DND-41 (cell line): ENCODE results near the gene PCDH12.

Experiments used
- ATAC-seq: fragments of 200-7000 bp; cut with Tn5 transposase; 3 replicates; pipeline ENCODE4 v1.9.1; 2021; ENCODE audit warnings: low read depth; ENCODE audit not compliant: insufficient read depth
- DNase-seq: peaks from one replicate; pipeline ENCODE4 v3.0.0-alpha.2; 2020
- H2AFZ ChIP-seq: 2 replicates; pipeline ENCODE4 v1.6.0; 2012; ENCODE audit warnings: low read depth, low read length
- H3K27ac ChIP-seq: 2 replicates; pipeline ENCODE4 v1.5.1; 2012; ENCODE audit warnings: low read length, inconsistent platforms
- H3K27me3 ChIP-seq: fragments of 200-600 bp; sonication (generic); 2 replicates; pipeline ENCODE4 v1.6.0; 2012; ENCODE audit warnings: low read length, mild to moderate bottlenecking, inconsistent platforms; ENCODE audit not compliant: insufficient read depth, poor library complexity
- H3K36me3 ChIP-seq: 2 replicates; pipeline ENCODE4 v1.5.1; 2012; ENCODE audit warnings: low read length, inconsistent platforms; ENCODE audit not compliant: insufficient read depth
- H3K4me1 ChIP-seq: 2 replicates; pipeline ENCODE4 v1.5.1; 2012; ENCODE audit warnings: mild to moderate bottlenecking, low read length; ENCODE audit not compliant: insufficient read depth
- H3K4me2 ChIP-seq: 2 replicates; pipeline ENCODE4 v1.6.0; 2012; ENCODE audit warnings: mild to moderate bottlenecking, moderate library complexity, low read length, inconsistent platforms; ENCODE audit not compliant: insufficient read depth
- H3K4me3 ChIP-seq, 2 experiments: fragments of 200-600 bp in 1 of 2; shearing (Covaris generic) in 1 of 2; 2 replicates each; pipeline ENCODE4 v1.5.1; 2012 to 2016; ENCODE audit warnings: inconsistent platforms in 2 of 2, low read length in 2 of 2, mild to moderate bottlenecking in 2 of 2, low read depth in 1 of 2, moderate library complexity in 1 of 2
- H3K79me2 ChIP-seq: 2 replicates; pipeline ENCODE4 v1.6.0; 2012; ENCODE audit warnings: low read length, inconsistent platforms; ENCODE audit not compliant: insufficient read depth
- H3K9ac ChIP-seq: 2 replicates; pipeline ENCODE4 v1.6.0; 2012; ENCODE audit warnings: low read depth, mild to moderate bottlenecking, inconsistent platforms, low read length, moderate library complexity
- H3K9me3 ChIP-seq: 2 replicates; pipeline ENCODE4 v1.5.1; 2012; ENCODE audit warnings: low read length, moderate library complexity, mild to moderate bottlenecking, inconsistent platforms; ENCODE audit not compliant: insufficient read depth, severe bottlenecking
- H4K20me1 ChIP-seq: 2 replicates; pipeline ENCODE4 v1.6.0; 2012; ENCODE audit warnings: low read length; ENCODE audit not compliant: insufficient read depth
- EZH2 ChIP-seq: IDR thresholded peaks from 3 replicates; pipeline ENCODE4 v1.6.1; 2012; ENCODE audit warnings: borderline replicate concordance, low read depth, mild to moderate bottlenecking, moderate library complexity, low read length, inconsistent platforms; ENCODE audit not compliant: severe bottlenecking
- TF ChIP-seq, protein P1 (sequence below): IDR thresholded peaks from 2 replicates; pipeline ENCODE4 v1.5.1; 2012; ENCODE audit warnings: borderline replicate concordance, low read length, moderate library complexity, mild to moderate bottlenecking; ENCODE audit not compliant: poor library complexity, severe bottlenecking; ENCODE audit errors: extremely low read depth

The PCDH12 gene

DNA sequence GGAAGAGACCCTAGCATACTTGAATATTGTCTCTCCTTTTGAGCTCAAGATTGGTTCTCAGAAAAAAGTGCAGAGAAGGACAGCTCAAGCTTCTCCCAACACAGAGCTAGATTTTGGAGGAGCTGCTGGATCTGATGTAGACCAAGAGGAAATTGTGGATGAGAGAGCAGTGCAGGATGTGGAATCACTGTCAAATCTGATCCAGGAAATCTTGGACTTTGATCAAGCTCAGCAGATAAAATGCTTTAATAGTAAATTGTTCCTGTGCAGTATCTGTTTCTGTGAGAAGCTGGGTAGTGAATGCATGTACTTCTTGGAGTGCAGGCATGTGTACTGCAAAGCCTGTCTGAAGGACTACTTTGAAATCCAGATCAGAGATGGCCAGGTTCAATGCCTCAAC, 20.4 kb upstream of the PCDH12 start:
- TF ChIP-seq, protein P1, sequence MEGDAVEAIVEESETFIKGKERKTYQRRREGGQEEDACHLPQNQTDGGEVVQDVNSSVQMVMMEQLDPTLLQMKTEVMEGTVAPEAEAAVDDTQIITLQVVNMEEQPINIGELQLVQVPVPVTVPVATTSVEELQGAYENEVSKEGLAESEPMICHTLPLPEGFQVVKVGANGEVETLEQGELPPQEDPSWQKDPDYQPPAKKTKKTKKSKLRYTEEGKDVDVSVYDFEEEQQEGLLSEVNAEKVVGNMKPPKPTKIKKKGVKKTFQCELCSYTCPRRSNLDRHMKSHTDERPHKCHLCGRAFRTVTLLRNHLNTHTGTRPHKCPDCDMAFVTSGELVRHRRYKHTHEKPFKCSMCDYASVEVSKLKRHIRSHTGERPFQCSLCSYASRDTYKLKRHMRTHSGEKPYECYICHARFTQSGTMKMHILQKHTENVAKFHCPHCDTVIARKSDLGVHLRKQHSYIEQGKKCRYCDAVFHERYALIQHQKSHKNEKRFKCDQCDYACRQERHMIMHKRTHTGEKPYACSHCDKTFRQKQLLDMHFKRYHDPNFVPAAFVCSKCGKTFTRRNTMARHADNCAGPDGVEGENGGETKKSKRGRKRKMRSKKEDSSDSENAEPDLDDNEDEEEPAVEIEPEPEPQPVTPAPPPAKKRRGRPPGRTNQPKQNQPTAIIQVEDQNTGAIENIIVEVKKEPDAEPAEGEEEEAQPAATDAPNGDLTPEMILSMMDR: no peak
- no peak for TF ChIP-seq EZH2
- no peaks in the 10 kb centered on the region for H3K4me1 ChIP-seq
- no peak overlapping the region for H3K27ac ChIP-seq
- no peak overlapping the region for H3K4me3 ChIP-seq
- no peak overlapping the region for H3K4me2 ChIP-seq
- H2AFZ ChIP-seq: no peak overlapping the region
- no peaks in the 10 kb centered on the region for H3K9me3 ChIP-seq
- H3K79me2 ChIP-seq: peaks cover 5% of the 10 kb centered on the region; the same call in 1 of the 2 replicates
- no peak for ATAC-seq
- H3K9ac ChIP-seq: no peak overlapping the region
- no peaks in the 10 kb centered on the region for H3K27me3 ChIP-seq
- H3K36me3 ChIP-seq: peaks cover 84% of the 10 kb centered on the region
- no peak for DNase-seq
- no peaks in the 10 kb centered on the region for H4K20me1 ChIP-seq

DNA sequence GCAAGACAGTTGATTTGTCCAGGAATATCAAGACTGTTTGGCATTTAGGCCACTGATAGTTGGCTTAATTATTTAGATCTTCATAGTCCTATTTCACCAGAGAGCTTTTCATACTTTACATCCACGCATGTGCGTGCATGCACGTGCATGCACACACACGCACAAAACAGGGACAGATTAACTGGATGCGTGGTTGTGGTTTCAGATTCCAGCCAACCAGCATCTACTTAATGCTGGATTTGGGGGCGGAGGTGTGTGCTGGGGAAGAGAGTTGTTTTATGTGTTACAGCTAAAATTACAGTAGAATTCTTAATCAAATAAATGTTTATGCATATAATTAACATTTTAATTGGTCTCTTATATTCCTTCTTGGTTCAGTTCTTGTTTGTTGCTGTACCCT, 18.2 kb upstream of the PCDH12 start:
- no peak overlapping the region for H3K27ac ChIP-seq
- H3K4me1 ChIP-seq: peaks cover 3% of the 10 kb centered on the region; the same call in 1 of the 2 replicates
- no peak overlapping the region for H2AFZ ChIP-seq
- no peak overlapping the region for H3K4me3 ChIP-seq
- H3K4me2 ChIP-seq: no peak overlapping the region
- no peak for TF ChIP-seq EZH2
- TF ChIP-seq, protein P1: no peak
- no peaks in the 10 kb centered on the region for H3K9me3 ChIP-seq
- no peaks in the 10 kb centered on the region for H3K27me3 ChIP-seq
- no peak overlapping the region for H3K9ac ChIP-seq
- peaks cover 72% of the 10 kb centered on the region for H3K36me3 ChIP-seq
- DNase-seq: no peak
- peaks cover 22% of the 10 kb centered on the region for H3K79me2 ChIP-seq
- ATAC-seq: no peak
- no peaks in the 10 kb centered on the region for H4K20me1 ChIP-seq

DNA sequence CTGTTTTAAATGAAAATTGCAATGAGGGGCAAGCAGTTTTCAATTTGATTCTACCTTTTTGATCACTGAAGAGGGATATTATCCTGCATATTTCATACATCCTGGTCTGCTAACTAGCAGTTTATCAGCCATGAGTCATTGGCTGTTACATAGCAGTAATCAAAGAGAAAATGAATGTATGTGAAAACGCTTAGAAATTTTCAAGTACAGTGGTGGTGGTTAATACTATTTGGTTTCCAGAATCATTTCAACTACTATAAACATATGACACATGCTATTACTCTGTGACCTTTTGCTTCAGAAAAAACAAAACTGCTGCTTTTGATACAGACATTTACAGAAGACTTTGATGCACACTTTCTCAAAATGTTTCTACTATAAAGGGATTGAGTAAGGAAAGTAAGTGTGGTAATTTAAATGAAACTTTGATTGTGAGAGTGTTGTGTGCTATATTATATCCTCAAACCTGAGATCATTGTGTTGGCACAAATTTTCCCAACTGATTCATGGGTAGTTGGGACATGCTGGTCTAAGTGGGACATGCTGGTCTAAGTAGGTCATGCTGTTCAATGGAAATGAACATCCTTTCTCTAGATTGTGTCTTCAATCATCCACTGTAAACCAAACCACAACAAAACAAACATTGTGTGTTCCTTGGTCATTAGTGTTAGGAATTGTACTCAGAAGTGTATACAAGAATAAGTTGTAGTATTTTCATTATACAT, 16.0 kb upstream of the PCDH12 start:
- H2AFZ ChIP-seq: no peak overlapping the region
- peaks cover 16% of the 10 kb centered on the region for H3K4me1 ChIP-seq
- H3K4me3 ChIP-seq: no peak overlapping the region
- H3K4me2 ChIP-seq: no peak overlapping the region
- no peaks in the 10 kb centered on the region for H4K20me1 ChIP-seq
- H3K79me2 ChIP-seq: peaks cover 43% of the 10 kb centered on the region
- H3K27me3 ChIP-seq: no peaks in the 10 kb centered on the region
- H3K9ac ChIP-seq: no peak overlapping the region
- TF ChIP-seq, protein P1: no peak
- TF ChIP-seq EZH2: no peak
- DNase-seq: no peak
- H3K27ac ChIP-seq: no peak overlapping the region
- H3K36me3 ChIP-seq: peaks cover 68% of the 10 kb centered on the region
- no peak for ATAC-seq
- no peaks in the 10 kb centered on the region for H3K9me3 ChIP-seq
